ENCODE results near the gene RASAL3. TPM values are rescaled to one million over a fixed set of nuclear protein-coding genes. Genes with fewer than 3 reads are reported as not detected.

Gene RASAL3
- total RNA-seq, 2 donors from 2014 or later, result 1.7 to 2.5 TPM

- Histone ChIP-seq H3K4me3 (no peak overlapping the region), H3K27ac (no peak overlapping the region), H3K9ac (ENCODE audit: low read depth in 2 of 2, low read length in 2 of 2) (no peak overlapping the region), H3K36me3 (no peaks in the 10 kb centered on the region), H3K4me1 (no peaks in the 10 kb centered on the region), H3K27me3 (no peaks in the 10 kb centered on the region), H3K9me3 (no peaks in the 10 kb centered on the region)
- no peak for DNase-seq
- no peak for TF ChIP-seq CTCF (IDR thresholded peaks at IDR 0.05)
- intact Hi-C loops (cut with DNase I), result no loop called here
Observed at GRCh38 chr19:15442142-15442920, 22.0 kb downstream of the RASAL3 start.

GRCh38 chr19:15441317-15441716 lies 23.0 kb downstream of the RASAL3 start:
- H3K4me3 ChIP-seq, result no peak overlapping the region
- no peak overlapping the region for H3K9ac ChIP-seq (ENCODE audit: low read depth in 2 of 2, low read length in 2 of 2)
- no peaks in the 10 kb centered on the region for H3K27me3 ChIP-seq
- H3K4me1 ChIP-seq, result no peaks in the 10 kb centered on the region
- DNase-seq, result no peak
- no peaks in the 10 kb centered on the region for H3K9me3 ChIP-seq
- H3K36me3 ChIP-seq, result no peaks in the 10 kb centered on the region
- TF ChIP-seq CTCF (IDR thresholded peaks at IDR 0.05), result no peak
- H3K27ac ChIP-seq, result no peak overlapping the region
- intact Hi-C loops (cut with DNase I), result no loop called here

- Histone ChIP-seq H3K36me3 (no peaks in the 10 kb centered on the region), H3K9me3 (no peaks in the 10 kb centered on the region), H3K4me3 (no peak overlapping the region), H3K4me1 (no peaks in the 10 kb centered on the region), H3K27me3 (no peaks in the 10 kb centered on the region), H3K9ac (ENCODE audit: low read depth in 2 of 2, low read length in 2 of 2) (no peak overlapping the region), H3K27ac (no peak overlapping the region)
- intact Hi-C loops (cut with DNase I), result no loop called here
- no peak for TF ChIP-seq CTCF (IDR thresholded peaks at IDR 0.05)
- DNase-seq, result no peak
Observed at GRCh38 chr19:15439821-15440641, 24.3 kb downstream of the RASAL3 start.

DNA sequence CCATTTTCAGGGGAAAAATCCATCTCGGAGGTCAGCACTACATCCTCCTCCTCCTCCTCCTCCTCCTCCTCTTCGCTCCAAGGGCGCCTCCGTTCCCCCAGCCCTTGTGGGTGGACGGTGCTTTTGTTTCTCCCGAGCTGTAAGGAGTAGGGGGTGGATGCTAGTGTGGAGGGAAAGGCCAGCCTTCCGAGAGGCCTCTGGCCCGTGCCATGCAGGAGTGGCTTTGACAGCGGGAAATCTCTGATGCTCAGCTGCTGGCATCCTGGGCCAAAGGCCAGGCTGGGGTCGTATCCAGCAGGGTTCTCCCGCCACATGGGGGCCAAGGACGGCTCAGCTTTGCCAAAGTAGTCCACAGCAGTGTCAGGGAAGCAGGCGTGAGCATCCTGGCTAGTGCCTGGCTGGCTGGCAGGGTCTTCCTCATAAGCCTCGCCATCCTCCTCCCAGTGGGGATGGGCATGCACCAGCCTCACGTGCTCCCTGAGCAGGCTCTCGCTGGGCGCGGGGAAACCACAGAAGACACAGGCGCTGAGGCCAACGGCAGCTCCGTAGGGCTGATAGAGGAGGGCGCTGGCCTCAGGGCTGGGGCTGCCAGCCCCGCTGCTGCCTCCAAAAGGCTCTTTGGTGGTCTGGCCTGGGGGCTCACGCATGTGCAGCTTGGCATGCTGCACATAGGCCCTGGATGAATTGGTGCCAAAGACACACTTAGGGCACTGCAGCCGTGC lies 25.1 kb downstream of the RASAL3 start:
- Histone ChIP-seq H3K9me3 (no peaks in the 10 kb centered on the region), H3K36me3 (no peaks in the 10 kb centered on the region), H3K9ac (ENCODE audit: low read depth in 2 of 2, low read length in 2 of 2) (no peak overlapping the region), H3K27me3 (no peaks in the 10 kb centered on the region), H3K27ac (no peak overlapping the region), H3K4me3 (no peak overlapping the region), H3K4me1 (no peaks in the 10 kb centered on the region)
- TF ChIP-seq CTCF (IDR thresholded peaks at IDR 0.05), result no peak
- DNase-seq, result no peak
- intact Hi-C loops (cut with DNase I), result no loop called here

DNA sequence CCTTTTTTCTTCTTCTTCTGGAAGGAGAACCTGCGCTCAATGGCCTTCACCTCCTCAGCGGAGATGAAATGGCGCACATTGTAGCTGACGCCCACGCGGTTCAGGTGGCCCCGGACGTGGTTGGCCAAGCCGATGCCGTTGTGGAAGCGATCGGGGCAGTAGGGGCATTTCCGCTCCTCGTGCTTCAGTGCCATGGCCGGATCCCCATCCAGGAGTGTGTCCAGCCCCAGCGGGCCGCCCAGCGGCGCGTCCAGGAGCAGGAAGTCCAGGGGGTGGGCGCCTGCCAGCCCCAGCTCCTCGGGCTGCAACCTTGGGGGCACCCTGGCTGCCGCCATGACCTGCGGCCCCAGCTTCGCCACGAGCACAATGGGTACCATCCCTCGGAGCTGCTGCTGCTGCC lies 25.8 kb downstream of the RASAL3 start:
- TF ChIP-seq CTCF (IDR thresholded peaks at IDR 0.05), result no peak
- no peak overlapping the region for H3K9ac ChIP-seq (ENCODE audit: low read depth in 2 of 2, low read length in 2 of 2)
- no peaks in the 10 kb centered on the region for H3K9me3 ChIP-seq
- no peaks in the 10 kb centered on the region for H3K4me1 ChIP-seq
- no peak overlapping the region for H3K27ac ChIP-seq
- H3K36me3 ChIP-seq, result no peaks in the 10 kb centered on the region
- intact Hi-C loops (cut with DNase I), result no loop called here
- DNase-seq, result no peak
- no peaks in the 10 kb centered on the region for H3K27me3 ChIP-seq
- H3K4me3 ChIP-seq, result no peak overlapping the region

Measured in colonic mucosa (tissue), 4 donors.